HEK293T (cell line): ENCODE data around the gene CFAP54.

Source experiments
- ARNT ChIP-seq: fragments of 450-650 bp; IDR thresholded peaks from 2 replicates; pipeline ENCODE4 v1.6.1; 2017; ENCODE audit warnings: mild to moderate bottlenecking
- BHLHE40 ChIP-seq: fragments of 450-650 bp; IDR thresholded peaks from 2 replicates; pipeline ENCODE4 v1.6.1; 2016; ENCODE audit warnings: mild to moderate bottlenecking, moderate library complexity, borderline replicate concordance
- FOXK2 ChIP-seq: fragments of 450-650 bp; IDR thresholded peaks from 2 replicates; pipeline ENCODE4 v1.6.1; 2016; ENCODE audit warnings: mild to moderate bottlenecking
- FOXM1 ChIP-seq: fragments of 450-650 bp; IDR thresholded peaks from 2 replicates; pipeline ENCODE4 v1.6.1; 2017; ENCODE audit warnings: mild to moderate bottlenecking, borderline replicate concordance
- HDGF ChIP-seq: fragments of 450-650 bp; IDR thresholded peaks from 2 replicates; pipeline ENCODE4 v1.6.1; 2017; ENCODE audit warnings: antibody characterized with exemption, borderline replicate concordance
- L3MBTL2 ChIP-seq: fragments of 450-650 bp; conservative IDR thresholded peaks from 2 replicates; pipeline ENCODE4 v1.6.1; 2016; ENCODE audit warnings: mild to moderate bottlenecking
- LEF1 ChIP-seq: fragments of 450-650 bp; IDR thresholded peaks from 2 replicates; pipeline ENCODE4 v1.6.1; 2017; ENCODE audit warnings: mild to moderate bottlenecking, borderline replicate concordance
- SP1 ChIP-seq: fragments of 450-650 bp; IDR thresholded peaks from 2 replicates; pipeline ENCODE4 v1.6.1; 2017
- SUZ12 ChIP-seq: fragments of 450-650 bp; IDR thresholded peaks from 2 replicates; pipeline ENCODE4 v1.6.1; 2016; ENCODE audit warnings: mild to moderate bottlenecking
- TARDBP ChIP-seq: fragments of 450-650 bp; IDR thresholded peaks from 2 replicates; pipeline ENCODE4 v1.6.1; 2016
- ZNF384 ChIP-seq: fragments of 450-650 bp; IDR thresholded peaks from 2 replicates; pipeline ENCODE4 v1.6.1; 2016
- TF ChIP-seq, protein P1 (sequence below): fragments of 450-650 bp; IDR thresholded peaks from 2 replicates; pipeline ENCODE4 v1.6.1; 2016

DNA sequence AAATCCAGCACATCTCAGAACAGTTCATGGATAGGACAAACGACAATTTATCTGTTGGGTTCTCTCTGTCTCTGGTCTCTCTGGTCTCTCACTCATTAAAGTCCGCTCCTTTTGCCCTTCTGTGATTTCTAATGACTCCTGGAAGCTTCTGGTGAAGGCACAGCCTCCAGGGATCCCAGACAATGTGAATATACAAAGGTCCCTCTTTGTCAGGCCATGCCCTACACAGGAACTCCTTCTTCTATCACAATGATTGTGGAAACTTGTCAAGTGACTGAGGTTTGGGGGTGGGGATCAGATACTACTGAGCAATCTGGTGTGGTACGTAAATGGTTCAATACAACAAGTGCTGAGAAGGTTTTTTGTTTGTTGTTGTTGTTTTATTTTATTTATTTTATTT is 46.5 kb upstream of the CFAP54 start:
- TF ChIP-seq TARDBP (no peak), BHLHE40 (no peak), HDGF (no peak), FOXM1 (no peak), L3MBTL2 (no peak), SP1 (no peak), ZNF384 (no peak), SUZ12 (no peak), FOXK2 (no peak), ARNT (no peak), LEF1 (no peak)
- TF ChIP-seq, protein P1, sequence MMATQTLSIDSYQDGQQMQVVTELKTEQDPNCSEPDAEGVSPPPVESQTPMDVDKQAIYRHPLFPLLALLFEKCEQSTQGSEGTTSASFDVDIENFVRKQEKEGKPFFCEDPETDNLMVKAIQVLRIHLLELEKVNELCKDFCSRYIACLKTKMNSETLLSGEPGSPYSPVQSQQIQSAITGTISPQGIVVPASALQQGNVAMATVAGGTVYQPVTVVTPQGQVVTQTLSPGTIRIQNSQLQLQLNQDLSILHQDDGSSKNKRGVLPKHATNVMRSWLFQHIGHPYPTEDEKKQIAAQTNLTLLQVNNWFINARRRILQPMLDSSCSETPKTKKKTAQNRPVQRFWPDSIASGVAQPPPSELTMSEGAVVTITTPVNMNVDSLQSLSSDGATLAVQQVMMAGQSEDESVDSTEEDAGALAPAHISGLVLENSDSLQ, result no peak
